Suprapubic skin (tissue), 4 donors: ENCODE measurements around the gene ATP11A.

Experiments used
- CTCF ChIP-seq, 2 donors: fragments of 200-600 bp in 1 of 2; fragments of 450-650 bp in 1 of 2; sonication (generic) in 1 of 2; IDR thresholded peaks; one replicate each; pipeline ENCODE4 v1.5.1; 2016 to 2019; ENCODE audit warnings: antibody characterized with exemption in 2 of 2, mild to moderate bottlenecking in 1 of 2, moderate library complexity in 1 of 2
- EP300 ChIP-seq: sonication (generic); formaldehyde crosslinking; IDR thresholded peaks from one replicate; pipeline ENCODE4 v1.6.1; 2017; ENCODE audit warnings: antibody characterized with exemption
- POLR2AphosphoS5 ChIP-seq, 3 donors: sonication (generic); formaldehyde crosslinking; IDR thresholded peaks; one replicate each; pipeline ENCODE4 v1.6.1; 2017; ENCODE audit warnings: antibody characterized with exemption in 3 of 3

GRCh38 chr13:112704308-112705145 lies 14.7 kb downstream of the ATP11A start:
- TF ChIP-seq CTCF (IDR thresholded peaks at IDR 0.05) = no peak
- no peak for TF ChIP-seq EP300
- no peak for TF ChIP-seq POLR2AphosphoS5 (IDR thresholded peaks at IDR 0.05)
